Sigmoid colon (tissue), 7 donors: Measurements from ENCODE around the gene ENTPD1. TPM values are rescaled to one million over a fixed set of nuclear protein-coding genes. Genes with fewer than 3 reads are reported as not detected.

Source experiments
- DNase-seq: peaks from one replicate; pipeline ENCODE4 v3.0.0-alpha.2; 2019
- H3K27ac ChIP-seq, 4 donors: fragments of 200-600 bp; sonication (generic); one replicate each; pipeline ENCODE4 v1.5.1; 2016 to 2019; ENCODE audit warnings: mild to moderate bottlenecking in 1 of 4
- H3K27me3 ChIP-seq, 3 donors: fragments of 200-600 bp; sonication (generic); one replicate each; pipeline ENCODE4 v1.5.1; 2019; ENCODE audit warnings: mild to moderate bottlenecking in 1 of 3
- H3K36me3 ChIP-seq, 4 donors: fragments of 200-600 bp; sonication (generic); one replicate each; pipeline ENCODE4 v1.5.1; 2016 to 2019
- H3K4me1 ChIP-seq, 4 donors: fragments of 200-600 bp; sonication (generic); one replicate each; pipeline ENCODE4 v1.5.1; 2017 to 2019
- H3K4me3 ChIP-seq, 4 donors: fragments of 200-600 bp; sonication (generic); one replicate each; pipeline ENCODE4 v1.5.1; 2017 to 2019; ENCODE audit warnings: mild to moderate bottlenecking in 2 of 4, moderate library complexity in 1 of 4
- H3K9me3 ChIP-seq, 4 donors: fragments of 200-600 bp in 3 of 4; sonication (generic) in 3 of 4; one replicate each; pipeline versions ENCODE4 v1.5.1 to v1.6.1; 2013 to 2019
- CTCF ChIP-seq, 4 experiments: fragments of 450-650 bp in 3 of 4; fragments of 200-600 bp in 1 of 4; IDR thresholded peaks; one replicate each; pipeline ENCODE4 v1.5.1; 2016 to 2019; ENCODE audit warnings: antibody characterized with exemption in 4 of 4, mild to moderate bottlenecking in 3 of 4, moderate library complexity in 2 of 4
- EP300 ChIP-seq, 4 donors: sonication (generic); formaldehyde crosslinking; IDR thresholded peaks; one replicate each; pipeline ENCODE4 v1.6.1; 2017; ENCODE audit warnings: antibody characterized with exemption in 4 of 4
- POLR2A ChIP-seq, 2 donors: fragments of 450-650 bp; IDR thresholded peaks; one replicate each; pipeline ENCODE4 v1.6.1; 2016; ENCODE audit warnings: antibody characterized with exemption in 2 of 2, mild to moderate bottlenecking in 2 of 2, moderate library complexity in 2 of 2
- POLR2AphosphoS5 ChIP-seq, 4 donors: sonication (generic); formaldehyde crosslinking; IDR thresholded peaks; one replicate each; pipeline ENCODE4 v1.6.1; 2017; ENCODE audit warnings: antibody characterized with exemption in 4 of 4
- WGBS, 2 donors: extraction: QIAGEN DNeasy Blood & Tissue Kit; methylation state at CpG; one replicate each; pipeline ENCODE4 v1.1.7; 2013; 5-methylcytosine and 5-hydroxymethylcytosine counted together
- intact Hi-C: fragments of 100-400 bp; cut with DNase I; formaldehyde crosslinking; loops from one replicate; pipeline ENCODE4 v1.15.1; 2023
- polyA plus RNA-seq, 3 donors: library from polyadenylated mRNA; stranded (reverse); fragments of 200-250 nt; gene quantifications; one replicate each; pipeline ENCODE4 v1.2.3, GENCODE V29; 2013
- total RNA-seq, 4 donors: library from RNA; depleted of rRNA; stranded (reverse); fragments of >200 nt; gene quantifications; one replicate each; pipeline ENCODE4 v1.1.0, GENCODE V29; 2016
- donor health status: healthy with polysubstance abuse.
- donor health status: Bipolar disorder and iron deficiency.
- donor health status: healthy.

The ENTPD1 gene
- total and polyA plus RNA-seq, 7 donors: 5.4 to 112 (median 18.5) TPM

GRCh38 chr10:95835149-95835860 is 79.3 kb downstream of the ENTPD1 start:
- intact Hi-C loops: no loop called here
- no peak for TF ChIP-seq CTCF (IDR thresholded peaks at IDR 0.05)
- TF ChIP-seq EP300 (IDR thresholded peaks at IDR 0.05): no peak
- no peak for TF ChIP-seq POLR2A (IDR thresholded peaks at IDR 0.05)
- no peak for TF ChIP-seq POLR2AphosphoS5 (IDR thresholded peaks at IDR 0.05)
- 71 to 86% methylated on average over 2 of the region's 2 CpGs for WGBS, 2 donors
- Histone ChIP-seq H3K36me3 (no peaks in the 10 kb centered on the region), H3K27ac (no peak overlapping the region), H3K27me3 (no peaks in the 10 kb centered on the region), H3K9me3 (no peaks in the 10 kb centered on the region), H3K4me3 (no peak overlapping the region), H3K4me1 (peaks cover 0 to 45% (median 20%) of the 10 kb centered on the region in 4 donors)
- no peak for DNase-seq

DNA sequence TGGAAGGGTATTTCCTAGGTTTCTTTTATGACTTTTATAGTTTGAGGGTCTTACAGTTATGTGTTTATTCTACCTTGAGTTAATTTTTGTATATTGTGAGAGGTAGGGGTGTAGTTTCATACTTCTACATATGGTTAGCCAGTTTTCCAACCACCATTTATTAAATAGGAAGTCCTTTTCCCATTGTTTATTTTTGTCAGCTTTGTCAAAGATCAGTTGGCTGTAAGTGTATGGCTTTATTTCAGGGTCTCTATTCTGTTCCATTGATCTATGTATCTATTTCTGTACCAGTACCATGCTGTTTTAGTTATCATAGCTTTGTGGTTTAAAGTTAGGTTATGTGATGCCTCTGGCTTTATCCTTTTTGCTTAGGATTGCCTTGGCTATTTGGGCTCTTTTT is 79.9 kb downstream of the ENTPD1 start:
- Histone ChIP-seq H3K27me3 (no peaks in the 10 kb centered on the region), H3K4me3 (no peak overlapping the region), H3K27ac (peak overlapping the region in 2 of 4 donors; percentile 49 to 60), H3K9me3 (no peaks in the 10 kb centered on the region), H3K36me3 (no peaks in the 10 kb centered on the region), H3K4me1 (peaks cover 0 to 47% (median 21%) of the 10 kb centered on the region in 4 donors)
- intact Hi-C loops: no loop called here
- TF ChIP-seq CTCF (IDR thresholded peaks at IDR 0.05) (no peak), EP300 (IDR thresholded peaks at IDR 0.05) (no peak), POLR2AphosphoS5 (IDR thresholded peaks at IDR 0.05) (no peak), POLR2A (IDR thresholded peaks at IDR 0.05) (no peak)
- DNase-seq: no peak

- H3K9me3 ChIP-seq: no peaks in the 10 kb centered on the region
- no peak for DNase-seq
- H3K36me3 ChIP-seq: no peaks in the 10 kb centered on the region
- H3K27ac ChIP-seq: peak overlapping the region; percentile 33 to 62 (median 54)
- 56 to 73% methylated on average over 5 of the region's 5 CpGs for WGBS, 2 donors
- no peak overlapping the region for H3K4me3 ChIP-seq
- intact Hi-C loops: no loop called here
- no peaks in the 10 kb centered on the region for H3K27me3 ChIP-seq
- no peak for TF ChIP-seq POLR2A (IDR thresholded peaks at IDR 0.05)
- no peak for TF ChIP-seq CTCF (IDR thresholded peaks at IDR 0.05)
- no peak for TF ChIP-seq EP300 (IDR thresholded peaks at IDR 0.05)
- no peak for TF ChIP-seq POLR2AphosphoS5 (IDR thresholded peaks at IDR 0.05)
- H3K4me1 ChIP-seq: peaks cover 0 to 54% (median 26%) of the 10 kb centered on the region in 4 donors
Observed at GRCh38 chr10:95836610-95837355, 80.8 kb downstream of the ENTPD1 start.

DNA sequence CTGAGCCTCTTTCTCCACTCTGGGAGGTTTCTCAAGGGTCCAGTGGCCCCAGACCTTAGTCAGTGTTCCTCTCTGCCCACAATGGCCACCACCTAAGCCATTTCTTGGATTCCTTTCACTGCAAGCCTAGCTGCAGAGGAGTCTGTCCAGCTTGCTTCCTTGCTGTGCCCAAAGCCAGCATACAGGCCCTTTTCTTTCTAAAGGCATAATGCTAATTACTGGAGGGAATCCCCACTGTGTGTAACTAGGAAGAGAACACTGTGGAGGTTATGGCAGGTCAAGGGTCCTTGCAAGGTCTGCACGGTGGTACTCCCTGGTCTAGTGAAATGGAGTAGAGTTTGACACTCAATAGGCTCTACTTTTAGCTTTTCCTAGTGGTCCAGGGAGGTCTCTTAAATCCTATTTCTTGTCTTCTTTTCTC is 81.4 kb downstream of the ENTPD1 start:
- H3K4me3 ChIP-seq: no peak overlapping the region
- WGBS, 2 donors: 55 to 67% methylated on average over 1 of the region's 1 CpG
- H3K4me1 ChIP-seq: peaks cover 0 to 49% (median 26%) of the 10 kb centered on the region in 4 donors
- H3K36me3 ChIP-seq: no peaks in the 10 kb centered on the region
- intact Hi-C loops: no loop called here
- TF ChIP-seq EP300 (IDR thresholded peaks at IDR 0.05) (no peak), CTCF (IDR thresholded peaks at IDR 0.05) (no peak), POLR2A (IDR thresholded peaks at IDR 0.05) (no peak), POLR2AphosphoS5 (IDR thresholded peaks at IDR 0.05) (no peak)
- no peaks in the 10 kb centered on the region for H3K27me3 ChIP-seq
- peak overlapping the region; percentile 33 to 62 (median 54) for H3K27ac ChIP-seq
- no peaks in the 10 kb centered on the region for H3K9me3 ChIP-seq
- DNase-seq: no peak
